Anterior cingulate cortex (tissue), 58 donors: ENCODE results near the gene TXNDC12.

Experiments used
- DNase-seq, 58 donors: peaks; one replicate each; lab custom pipeline; 2025; lab: John Stamatoyannopoulos, UW

The TXNDC12 gene

DNA sequence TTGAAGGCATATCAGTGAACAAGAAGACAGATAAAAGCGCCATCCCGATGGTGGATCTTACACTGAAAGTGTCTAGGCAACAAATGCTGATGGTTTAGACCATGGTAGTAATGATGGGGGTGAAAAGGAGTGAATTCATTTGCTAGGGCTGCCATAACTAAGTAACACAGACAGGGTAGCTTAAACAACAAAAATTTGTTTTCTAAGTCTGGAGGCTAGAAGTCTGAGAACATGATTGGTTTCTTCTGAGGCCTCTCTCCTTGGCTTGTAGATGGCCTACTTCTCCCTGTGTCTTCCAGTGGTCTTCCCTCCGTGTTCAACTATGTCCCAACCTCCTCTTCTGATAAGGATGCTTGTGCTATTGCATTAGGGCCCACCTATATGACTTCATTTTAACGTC is 51.1 kb downstream of the TXNDC12 start:
- no peak for DNase-seq

DNA sequence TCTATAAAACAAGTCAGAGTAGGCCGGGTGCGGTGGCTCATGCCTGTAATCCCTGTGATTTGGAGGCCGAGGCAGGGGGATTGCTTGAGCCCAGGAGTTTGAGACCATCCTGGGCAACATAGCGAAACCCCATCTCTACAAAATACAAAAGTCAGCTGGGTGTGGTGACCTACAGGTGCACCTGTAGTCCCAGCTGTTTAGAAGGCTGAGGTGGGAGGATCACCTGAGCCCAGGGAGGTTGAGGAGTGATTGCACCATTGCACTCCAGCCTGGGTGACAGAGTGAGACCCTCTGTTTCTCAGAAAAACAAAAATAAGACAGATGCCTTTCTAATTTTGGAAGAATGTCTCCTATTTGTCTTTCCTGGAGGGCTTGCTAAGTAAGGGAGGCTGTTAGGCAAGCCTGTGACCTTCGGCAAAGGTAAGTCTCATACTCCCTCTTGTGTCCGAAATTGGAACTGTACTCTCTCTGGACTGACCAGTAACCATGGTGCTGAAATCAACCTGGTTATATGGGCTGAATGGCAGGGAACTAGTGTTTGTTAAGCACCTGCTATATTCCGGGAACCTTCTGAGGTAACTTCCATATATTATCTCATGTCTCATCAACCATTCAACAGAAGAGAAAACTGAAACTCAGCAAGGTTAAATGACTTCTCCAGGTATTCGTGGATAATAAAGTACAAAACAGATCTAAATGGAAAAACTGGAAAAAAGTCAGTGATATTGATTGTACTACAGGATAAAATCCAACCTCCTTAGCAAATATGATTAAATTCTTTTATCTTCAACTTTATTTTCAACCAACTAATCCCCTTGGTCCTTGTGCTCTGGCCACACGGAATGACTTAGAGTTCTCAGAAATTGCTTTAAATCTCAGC is 52.7 kb downstream of the TXNDC12 start:
- DNase-seq = peak in 25 of 58 donors; percentile 1 to 75 (median 16)

DNA sequence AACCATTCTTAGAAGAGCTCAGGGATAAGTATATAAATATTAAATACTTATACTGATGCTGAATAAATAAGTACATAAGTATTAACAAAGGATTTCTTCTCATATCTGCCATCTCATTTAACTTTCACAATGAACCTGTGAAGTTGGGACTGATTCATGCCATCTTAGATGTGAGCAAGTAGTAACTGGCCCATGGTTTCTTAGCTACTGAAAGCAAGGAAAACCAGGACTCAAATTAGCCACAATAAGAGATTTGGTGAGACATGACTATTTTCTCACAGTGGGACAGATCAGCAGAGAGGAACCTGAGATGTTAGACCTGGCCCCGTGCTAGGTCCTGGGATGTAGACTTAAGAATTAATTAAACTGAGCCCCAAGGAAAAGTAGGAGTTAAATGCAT is 56.3 kb downstream of the TXNDC12 start:
- no peak for DNase-seq

DNA sequence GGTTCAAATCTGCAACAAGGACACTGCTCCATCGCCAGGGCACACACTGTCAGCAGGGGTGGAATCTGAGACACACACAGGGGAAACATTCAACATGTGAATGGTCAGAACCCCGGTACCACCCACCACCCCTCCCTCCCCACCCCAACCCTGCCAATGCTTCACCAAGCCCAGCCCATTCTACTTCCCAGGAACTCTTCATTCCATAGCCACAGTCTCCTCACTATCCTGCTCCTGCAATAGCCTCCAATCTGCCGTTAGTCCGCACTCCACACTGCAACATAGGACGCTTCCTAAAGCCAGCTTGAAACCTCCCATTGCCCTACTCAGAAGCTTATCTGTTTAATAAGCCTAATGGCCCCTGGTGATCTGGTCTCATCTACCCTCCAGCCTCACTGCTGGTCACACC is 57.0 kb downstream of the TXNDC12 start:
- no peak for DNase-seq

DNA sequence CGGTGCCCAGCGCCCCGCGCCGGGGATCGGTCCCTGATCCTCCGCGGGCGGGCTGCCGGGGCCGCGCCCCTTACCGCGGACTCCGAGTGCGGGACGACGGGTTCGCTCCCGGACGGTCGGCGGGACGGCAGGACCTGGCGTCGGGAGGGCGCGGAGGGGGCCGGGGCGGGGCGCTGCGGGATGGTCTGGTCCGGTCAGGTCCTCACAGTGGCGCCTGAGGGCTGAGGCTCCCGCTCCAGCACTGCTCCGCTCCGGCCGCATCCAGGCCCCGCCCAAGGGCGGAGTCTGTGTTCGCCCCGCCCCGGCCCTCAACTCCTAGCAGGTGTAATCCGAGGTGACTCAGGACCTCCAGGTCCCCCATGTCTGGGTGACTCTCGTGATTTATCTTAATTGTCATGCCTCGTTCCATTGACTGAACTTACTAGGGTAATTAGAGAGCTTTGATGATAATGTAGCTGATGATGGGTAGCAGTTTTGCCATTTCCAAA is 64.5 kb downstream of the TXNDC12 start, which contains the start of gene RAB3B:
TSS of gene RAB3B (minus strand) at position 223 of the 488 bp plus-strand sequence. CDS start 13,583 bp downstream, outside the sequence.
- DNase-seq = peak in 21 of 58 donors; percentile 2 to 40 (median 11)

DNA sequence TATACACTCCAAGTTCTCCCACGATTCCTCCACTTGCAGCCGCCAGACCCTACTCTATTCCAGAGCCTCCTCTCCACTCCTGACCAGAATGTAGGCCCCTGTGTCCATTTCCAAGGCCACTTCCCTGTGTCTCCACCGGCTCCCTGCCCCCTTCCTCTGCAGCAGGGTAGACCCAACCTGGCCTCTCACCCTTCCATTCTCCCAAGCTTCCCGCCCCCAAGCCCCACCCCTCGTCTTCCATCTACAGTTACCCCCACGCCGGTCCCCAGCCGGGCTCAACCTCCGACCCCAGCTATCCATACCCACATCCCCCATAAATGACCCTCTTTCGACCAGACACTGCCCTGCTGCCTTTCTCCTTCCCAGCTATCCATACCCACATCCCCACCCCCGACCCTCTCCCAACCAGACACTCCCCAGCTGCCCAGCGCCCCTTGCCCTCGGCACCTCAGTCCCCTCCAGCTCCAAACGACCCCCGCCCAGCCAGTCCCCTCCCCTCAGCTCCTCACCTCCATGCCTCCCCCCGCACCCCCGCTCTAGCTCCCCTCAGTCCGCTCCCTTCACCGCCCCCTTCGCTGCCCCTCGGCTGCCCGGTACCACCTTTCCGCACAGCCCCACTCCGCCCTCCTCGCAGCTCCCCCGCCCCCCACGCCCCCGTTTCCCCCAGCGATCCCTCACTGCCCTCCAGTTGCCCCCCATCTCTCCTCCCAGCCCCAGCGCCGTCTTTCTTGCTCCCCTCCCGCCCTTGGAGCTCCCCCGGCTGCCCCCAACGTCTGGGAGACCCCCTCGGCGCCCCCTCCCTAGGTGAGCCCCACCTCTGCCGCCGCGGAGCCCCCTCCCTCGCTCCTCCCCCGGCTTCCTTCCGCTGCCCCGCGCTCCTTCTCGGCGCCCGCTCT is 65.2 kb downstream of the TXNDC12 start:
- no peak for DNase-seq

DNA sequence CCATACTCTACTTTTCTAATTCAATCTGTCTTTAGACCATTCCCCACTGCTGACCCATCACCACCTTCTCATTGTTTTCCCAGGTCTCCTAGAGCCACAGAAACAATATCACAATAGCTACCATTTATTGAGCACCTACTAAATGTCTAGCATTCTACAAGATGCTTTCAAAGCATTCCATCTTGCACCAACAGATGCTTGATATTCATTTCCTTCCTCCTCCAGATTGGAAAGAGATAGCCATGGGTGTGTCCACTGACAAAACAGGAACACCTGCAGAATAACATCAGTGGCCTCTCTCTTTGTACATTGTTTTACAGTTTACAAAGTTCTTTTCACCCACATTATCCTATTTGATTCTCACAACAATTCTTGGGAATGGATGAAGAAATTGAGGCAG is 66.7 kb downstream of the TXNDC12 start:
- no peak for DNase-seq

DNA sequence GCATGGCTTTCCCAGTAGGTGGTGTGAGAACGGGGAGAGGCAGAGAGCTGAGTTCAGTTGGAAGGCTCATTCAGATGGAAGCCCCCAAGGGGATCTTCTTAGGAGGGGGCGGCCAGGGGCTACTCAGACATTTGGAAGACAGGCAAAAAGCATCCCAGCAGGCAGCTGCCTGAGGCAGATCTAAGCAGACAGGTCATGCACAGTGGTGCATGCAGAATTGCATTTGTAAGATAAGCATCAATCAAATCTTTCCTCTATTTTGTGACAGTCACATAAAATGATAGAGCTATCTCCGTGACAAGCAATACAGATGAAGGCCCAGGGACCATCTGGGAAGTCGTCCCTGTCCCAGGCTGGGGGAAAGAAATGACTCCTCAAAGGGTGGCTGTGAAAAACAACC is 68.3 kb downstream of the TXNDC12 start:
- no peak for DNase-seq

DNA sequence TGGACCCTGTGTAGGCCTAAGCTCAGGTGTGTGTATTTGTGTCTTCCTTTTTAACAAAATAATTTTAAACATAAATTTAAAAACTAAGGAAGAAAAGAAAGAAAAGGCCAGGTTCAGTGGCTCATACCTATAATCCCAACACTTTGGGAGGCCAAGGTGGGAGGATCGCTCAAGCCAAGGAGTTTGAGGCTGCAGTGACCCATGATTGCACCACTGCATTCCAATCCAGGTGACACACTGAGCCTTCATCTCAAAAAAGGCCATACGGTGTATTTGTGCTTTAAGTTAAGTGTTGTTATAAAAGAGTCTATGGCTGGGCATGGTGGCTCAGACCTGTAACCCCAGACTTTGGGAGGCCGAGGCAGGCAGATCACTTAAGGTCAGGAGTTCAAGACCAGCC is 72.8 kb downstream of the TXNDC12 start:
- DNase-seq = no peak

DNA sequence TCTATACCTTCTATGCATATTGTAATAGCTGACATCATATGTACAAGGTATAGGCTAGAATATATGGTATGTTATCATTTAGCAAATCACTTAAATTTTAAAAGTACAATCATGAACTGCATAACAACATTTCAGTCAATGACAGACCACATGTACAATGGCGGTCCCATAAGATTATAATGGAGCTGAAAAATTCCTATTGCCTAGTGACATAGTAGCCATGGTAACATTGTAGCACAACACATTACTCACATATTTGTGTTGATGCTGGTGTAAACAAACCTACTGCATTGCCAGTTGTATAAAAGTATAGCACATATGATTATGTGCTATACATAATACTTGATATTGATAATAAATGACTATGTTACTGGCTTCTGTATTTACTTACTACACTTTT is 73.4 kb downstream of the TXNDC12 start:
- no peak for DNase-seq

DNA sequence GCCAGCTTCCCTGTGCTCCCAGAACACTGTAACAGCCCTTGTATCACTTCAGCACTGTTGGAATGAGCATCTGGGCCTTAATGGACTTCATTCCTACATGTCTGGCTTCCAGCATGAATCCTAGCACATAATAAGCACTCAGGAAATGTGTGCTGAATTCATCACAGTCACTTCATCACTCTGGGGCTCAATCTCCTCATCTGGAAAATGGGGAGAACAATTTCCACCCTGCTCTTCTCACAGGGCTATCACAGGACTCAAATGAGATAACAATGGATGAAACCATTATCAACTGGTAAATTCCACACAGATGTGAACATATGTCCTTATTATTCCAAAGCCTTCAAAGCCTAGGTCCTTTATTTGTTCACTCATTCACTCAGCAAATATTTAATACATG is 76.9 kb downstream of the TXNDC12 start:
- DNase-seq = no peak

DNA sequence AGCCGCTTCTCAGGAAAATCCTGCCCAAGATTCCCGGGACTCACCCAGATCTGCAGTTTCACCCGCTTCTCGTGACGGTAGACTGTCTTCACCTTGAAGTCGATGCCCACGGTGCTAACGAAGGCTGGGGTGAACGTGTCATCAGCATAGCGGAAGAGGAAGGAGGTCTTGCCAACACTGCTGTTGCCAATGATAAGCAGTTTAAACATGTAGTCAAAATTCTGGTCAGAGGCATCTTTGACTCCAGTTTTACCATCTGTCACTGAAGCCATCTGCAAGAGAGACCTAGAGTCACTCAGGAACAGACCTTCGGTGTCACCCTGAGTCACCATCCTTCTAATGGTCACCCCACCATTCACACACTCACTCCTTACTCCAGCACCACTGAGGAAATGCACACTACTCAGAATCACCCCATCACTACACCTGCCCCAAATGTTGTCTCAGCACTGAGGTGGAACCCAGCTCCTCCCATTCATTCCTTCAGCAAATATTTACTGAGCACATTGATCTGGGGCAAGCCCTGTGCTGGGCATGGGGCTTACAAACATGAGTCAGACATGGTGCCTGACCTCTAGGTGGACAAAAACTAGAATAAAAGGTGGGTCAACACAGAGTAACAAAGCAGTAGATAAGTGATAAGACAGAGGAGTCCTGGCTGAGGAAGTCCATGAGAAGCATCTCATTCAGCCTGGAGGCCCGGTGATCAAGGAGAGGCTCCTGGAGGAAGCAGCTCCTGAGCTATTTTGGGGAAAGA is 78.0 kb downstream of the TXNDC12 start:
- no peak for DNase-seq

DNA sequence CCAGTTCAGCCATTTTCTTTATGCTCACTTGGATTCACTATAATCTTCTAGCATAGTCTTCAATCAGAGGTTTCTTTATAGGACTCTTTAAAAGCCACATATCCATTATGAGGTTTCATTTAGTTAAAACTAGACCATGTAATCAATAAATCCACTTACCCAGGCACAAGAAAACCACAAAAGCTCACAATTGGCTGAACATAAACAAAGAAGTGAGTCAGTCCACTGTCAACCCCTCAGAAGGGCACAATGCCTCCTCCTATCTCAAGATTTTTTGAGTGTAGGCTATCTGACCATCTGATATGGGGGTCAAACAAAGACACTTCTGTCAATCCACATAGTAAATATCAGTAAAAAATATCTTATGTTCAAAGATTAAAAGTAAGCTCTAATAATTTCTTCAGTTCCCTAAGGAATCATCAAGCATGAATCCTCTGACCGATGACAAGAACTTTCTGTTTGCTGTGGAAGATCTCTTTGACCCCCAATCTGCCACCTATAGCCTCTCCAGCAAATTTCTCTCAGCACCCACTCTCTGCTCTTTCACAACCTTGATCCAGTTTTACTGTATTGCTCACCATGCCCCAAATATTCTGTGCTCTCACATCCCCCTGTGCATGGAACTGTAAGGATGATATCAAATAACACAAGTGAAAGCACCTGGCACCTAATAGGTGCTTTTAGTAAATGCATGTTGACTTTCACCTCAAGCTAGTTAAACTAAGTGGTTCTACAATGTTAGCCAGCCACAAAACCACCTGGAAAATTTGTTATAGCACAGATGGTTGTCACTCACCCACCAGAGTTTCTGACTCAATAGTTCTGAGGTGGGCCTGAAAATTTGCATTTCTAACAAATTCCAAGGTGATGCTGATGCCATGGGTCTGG is 81.2 kb downstream of the TXNDC12 start:
- no peak for DNase-seq
